Stimulated activated CD8-positive, alpha-beta memory T cell treated with anti-CD3 and anti-CD28 coated beads, Interleukin-12 subunit alpha, Interleukin-12 subunit beta, amount 100 ng/mL, for 4 hours (primary cell): ENCODE measurements around the gene OR56B1.
"Not testable (repeated sequence)": the region's sequence is repeated elsewhere in the genome, so short reads cannot be mapped to it uniquely, and the experiment has no call there.

Experiments used
- DNase-seq: peaks from one replicate; pipeline ENCODE4 v3.0.0-alpha.2; 2020; ENCODE audit warnings: low read depth

Gene OR56B1, protein sequence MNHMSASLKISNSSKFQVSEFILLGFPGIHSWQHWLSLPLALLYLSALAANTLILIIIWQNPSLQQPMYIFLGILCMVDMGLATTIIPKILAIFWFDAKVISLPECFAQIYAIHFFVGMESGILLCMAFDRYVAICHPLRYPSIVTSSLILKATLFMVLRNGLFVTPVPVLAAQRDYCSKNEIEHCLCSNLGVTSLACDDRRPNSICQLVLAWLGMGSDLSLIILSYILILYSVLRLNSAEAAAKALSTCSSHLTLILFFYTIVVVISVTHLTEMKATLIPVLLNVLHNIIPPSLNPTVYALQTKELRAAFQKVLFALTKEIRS

GRCh38 chr11:5736396-5736795 lies at the start of gene OR56B1:
TSS of gene OR56B1 (plus strand) at chr11:5736448. CDS start at chr11:5736517, 69 bp downstream.
- no peak for DNase-seq

DNA sequence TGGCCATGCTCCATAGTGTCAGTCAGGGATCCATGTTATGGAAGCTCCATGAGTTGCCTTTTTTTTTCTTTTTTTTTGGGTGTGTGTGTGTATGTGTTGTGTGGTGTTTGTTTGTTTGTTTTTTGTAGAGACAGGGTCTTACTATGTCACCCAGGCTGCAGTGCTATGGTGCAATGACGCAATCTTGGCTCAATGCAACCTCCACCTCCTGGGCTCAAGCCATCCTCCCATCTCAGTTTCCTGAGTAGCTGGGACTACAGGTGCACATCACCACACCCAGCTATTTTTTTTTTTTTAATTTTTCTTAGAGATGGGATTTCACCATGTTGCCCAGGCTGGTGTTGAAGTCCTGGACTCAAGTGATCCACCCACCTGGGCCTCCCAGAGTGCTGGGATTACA lies 47.8 kb upstream of the OR56B1 start:
- DNase-seq = no peak

DNA sequence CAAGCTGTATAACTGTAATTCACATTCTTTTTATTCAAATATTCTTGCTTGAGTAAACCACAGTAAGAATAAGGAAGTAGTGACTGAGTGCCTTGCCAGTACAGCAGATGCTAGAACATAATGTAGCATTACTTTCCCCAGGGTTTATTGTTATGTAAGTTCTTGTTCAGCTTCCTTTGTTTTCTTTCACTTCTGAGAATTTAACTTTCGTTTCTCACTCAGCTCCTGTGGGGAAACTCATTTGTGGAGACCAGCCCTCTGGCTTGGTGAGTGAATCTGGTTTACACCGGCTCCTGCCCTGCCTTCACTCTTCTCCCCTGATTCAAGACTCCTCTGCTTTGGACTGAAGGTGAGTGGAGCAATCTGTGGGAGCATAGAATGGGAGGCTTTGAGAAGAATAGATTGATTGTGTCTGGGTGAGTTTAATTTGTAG lies 46.7 kb upstream of the OR56B1 start, which contains the start of gene TRIM22:
Gene TRIM22, plus strand, starts transcription at position 240 of the 433 bp plus-strand sequence. CDS start 6,443 bp downstream, outside the sequence.
- no peak for DNase-seq

- DNase-seq = no peak
These were observed 46.0 kb upstream of the OR56B1 start for GRCh38 chr11:5690216-5690615.

- DNase-seq = no peak
These were observed 45.5 kb upstream of the OR56B1 start for GRCh38 chr11:5690736-5691135.

DNA sequence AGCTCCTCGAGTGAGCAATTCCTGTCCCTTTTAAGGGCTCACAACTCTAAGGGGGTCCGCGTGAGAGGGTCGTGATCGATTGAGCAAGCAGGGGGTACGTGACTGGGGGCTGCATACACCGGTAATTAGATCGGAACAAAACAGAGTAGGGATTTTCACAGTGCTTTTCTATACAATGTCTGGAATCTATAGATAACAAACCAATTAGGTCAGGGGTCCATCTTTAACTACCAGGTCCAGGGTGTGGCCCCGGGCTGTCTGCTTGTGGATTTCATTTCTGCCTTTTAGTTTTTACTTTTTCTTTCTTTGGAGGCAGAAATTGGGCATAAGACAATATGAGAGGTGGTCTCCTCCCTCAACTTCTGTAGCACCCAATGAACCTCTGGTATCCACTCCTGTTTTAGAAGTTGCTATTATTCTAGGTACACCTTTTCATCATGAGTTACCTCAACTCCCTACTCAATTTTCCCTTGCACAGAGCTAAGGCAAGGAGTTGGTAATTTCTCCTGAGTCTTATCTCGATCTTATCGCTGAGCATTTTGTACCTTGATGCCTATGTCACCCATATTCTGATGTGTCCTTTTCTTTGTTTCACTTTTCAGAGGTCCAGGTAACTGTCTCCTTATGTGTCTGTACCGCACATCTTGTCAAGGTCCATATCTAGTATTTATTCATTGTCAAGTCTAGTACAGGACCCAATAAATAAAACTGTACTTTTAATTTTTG lies 44.8 kb upstream of the OR56B1 start:
- not testable (repeated sequence) for DNase-seq

DNA sequence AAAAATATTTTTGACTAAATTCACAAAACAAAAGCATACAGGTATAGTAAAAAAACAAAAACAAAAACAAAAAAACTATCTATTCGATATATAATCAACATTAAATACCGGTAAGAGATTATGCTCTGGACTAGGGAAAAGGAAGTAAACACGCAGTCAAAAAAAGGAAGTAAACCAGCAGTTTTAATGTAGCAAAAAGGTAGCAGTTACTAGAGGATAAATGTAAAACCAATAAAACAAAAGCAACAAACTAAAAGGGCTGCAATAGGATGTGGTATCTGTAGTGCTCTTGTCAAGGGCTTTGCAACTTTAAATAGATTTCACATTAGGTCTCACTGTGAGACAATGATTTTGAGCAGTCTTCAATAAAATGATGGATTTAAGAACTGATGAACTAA lies 44.3 kb upstream of the OR56B1 start:
- DNase-seq = no peak

GRCh38 chr11:5694642-5695041 lies 41.6 kb upstream of the OR56B1 start:
- no peak for DNase-seq

- DNase-seq = no peak
These were observed 40.7 kb upstream of the OR56B1 start for GRCh38 chr11:5695580-5695979.

DNA sequence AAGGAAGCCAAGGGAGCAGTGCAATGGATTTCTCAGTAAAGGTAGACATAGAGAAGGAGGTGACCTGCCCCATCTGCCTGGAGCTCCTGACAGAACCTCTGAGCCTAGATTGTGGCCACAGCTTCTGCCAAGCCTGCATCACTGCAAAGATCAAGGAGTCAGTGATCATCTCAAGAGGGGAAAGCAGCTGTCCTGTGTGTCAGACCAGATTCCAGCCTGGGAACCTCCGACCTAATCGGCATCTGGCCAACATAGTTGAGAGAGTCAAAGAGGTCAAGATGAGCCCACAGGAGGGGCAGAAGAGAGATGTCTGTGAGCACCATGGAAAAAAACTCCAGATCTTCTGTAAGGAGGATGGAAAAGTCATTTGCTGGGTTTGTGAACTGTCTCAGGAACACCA lies 40.0 kb upstream of the OR56B1 start:
- no peak for DNase-seq

DNA sequence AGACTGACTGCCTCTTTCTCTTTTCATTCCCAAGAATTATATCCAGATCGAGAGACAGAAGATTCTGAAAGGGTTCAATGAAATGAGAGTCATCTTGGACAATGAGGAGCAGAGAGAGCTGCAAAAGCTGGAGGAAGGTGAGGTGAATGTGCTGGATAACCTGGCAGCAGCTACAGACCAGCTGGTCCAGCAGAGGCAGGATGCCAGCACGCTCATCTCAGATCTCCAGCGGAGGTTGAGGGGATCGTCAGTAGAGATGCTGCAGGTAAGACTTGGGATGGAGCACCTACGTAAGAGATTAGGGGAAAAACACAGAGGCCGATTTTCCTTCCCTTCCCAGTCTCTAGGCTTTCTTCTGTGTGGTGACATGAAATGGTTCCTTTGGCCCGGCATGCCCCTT lies 38.0 kb upstream of the OR56B1 start:
- no peak for DNase-seq

GRCh38 chr11:5700421-5701054 lies 35.7 kb upstream of the OR56B1 start:
- DNase-seq = no peak

DNA sequence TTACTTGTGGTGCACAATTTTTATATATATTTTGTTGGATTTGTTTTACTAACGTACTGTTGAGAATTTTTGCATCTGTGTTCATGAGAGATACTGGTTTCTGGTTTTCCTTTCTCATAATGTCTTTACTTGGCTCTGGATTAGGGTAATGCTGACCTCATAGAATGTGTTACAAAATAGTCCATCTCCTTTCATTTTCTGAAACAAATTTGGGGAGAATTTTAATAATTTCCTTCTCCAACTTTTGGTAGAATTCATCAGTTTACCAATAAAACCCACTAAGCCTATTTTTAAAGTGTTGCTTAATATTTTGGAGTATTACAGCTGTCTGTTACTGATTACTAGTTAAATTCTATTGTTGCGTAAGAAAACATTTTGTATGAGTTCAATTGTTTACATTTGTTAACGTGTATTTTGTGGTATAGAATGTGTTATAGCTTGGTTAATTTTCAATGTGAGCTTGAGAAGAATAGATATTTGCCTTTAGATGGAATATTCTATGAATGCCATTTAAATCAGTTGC lies 35.1 kb upstream of the OR56B1 start:
- no peak for DNase-seq

DNA sequence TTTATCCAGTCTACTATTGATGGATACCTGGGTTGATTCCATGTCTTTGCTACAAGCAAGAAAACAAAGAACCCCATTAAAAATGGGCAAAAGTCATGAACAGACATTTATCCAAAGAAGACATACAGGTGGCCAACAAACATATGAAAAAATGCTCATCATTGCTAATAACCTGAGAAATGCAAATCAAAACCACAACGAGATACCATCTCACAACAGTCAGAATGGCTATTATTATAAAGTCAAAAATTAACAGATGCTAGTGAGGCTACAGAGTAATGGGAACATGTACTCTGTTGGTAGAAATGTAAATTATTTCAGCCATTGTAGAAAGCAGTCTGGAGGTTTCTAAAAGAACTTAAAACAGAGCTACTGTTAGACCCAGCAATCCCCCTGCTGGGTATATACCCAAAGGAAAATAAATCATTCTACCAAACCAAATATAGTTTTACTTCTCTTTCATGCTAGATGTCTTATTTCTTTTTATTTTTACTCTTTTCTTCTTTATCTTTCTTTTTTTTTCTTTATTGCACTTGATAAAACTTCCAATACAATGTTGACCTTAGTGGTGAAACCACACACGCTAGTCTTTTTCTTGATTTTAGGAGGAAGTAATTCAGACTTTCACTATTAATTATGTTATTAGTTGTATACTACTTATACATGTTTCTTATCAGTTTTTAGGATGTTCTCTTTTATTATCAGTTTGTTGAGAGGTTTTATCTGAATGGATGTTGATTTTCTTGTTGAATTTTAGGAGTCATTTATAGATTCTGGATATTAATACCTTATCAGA lies 32.3 kb upstream of the OR56B1 start:
- DNase-seq = no peak

DNA sequence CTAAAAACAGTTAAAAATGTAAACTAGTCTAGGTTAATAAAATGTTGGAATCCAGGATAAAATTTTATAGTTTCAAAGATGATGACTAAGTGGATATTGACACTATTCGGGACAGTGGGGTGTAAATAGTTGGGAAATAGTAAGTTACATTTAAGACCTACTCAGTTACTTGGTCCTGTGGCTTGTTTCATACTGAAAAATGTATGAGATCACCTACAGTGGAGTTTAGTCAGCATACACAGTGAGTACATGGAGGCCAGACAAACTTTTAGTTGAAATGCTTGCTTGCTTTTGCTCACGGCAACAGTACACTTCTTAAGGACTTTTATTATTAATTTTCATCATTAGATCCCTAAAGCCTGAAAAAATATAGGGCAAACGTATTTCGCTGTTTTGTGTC lies 30.6 kb upstream of the OR56B1 start:
- DNase-seq = no peak

DNA sequence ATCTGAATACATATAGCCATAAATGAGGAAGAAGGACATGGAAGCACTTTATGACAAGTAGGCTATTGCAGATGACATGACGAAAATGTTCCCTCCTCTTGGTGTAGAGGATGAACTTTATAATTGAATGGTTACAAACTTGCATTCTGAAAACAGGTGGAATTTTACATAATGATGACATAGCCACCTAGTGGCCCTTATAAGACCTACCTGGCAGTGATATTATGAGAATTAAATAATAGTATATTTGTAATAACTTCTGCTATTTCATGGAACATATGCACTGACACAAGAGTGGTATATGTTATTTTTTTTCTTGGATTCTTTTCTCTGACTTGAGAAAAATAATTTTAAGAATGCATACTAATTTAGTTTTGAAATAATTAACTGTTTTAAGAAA lies 23.7 kb upstream of the OR56B1 start:
- DNase-seq = no peak

GRCh38 chr11:5713695-5714094 lies 22.6 kb upstream of the OR56B1 start:
- DNase-seq = no peak

DNA sequence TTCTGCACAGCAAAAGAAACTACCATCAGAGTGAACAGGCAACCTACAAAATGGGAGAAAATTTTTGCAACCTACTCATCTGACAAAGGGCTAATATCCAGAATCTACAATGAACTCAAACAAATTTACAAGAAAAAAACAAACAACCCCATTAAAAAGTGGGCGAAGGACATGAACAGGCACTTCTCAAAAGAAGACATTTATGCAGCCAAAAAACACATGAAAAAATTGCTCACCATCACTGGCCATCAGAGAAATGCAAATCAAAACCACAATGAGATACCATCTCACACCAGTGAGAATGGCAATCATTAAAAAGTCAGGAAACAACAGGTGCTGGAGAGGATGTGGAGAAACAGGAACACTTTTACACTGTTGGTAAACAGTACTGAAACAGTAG lies 19.7 kb upstream of the OR56B1 start:
- DNase-seq = not testable (repeated sequence)

DNA sequence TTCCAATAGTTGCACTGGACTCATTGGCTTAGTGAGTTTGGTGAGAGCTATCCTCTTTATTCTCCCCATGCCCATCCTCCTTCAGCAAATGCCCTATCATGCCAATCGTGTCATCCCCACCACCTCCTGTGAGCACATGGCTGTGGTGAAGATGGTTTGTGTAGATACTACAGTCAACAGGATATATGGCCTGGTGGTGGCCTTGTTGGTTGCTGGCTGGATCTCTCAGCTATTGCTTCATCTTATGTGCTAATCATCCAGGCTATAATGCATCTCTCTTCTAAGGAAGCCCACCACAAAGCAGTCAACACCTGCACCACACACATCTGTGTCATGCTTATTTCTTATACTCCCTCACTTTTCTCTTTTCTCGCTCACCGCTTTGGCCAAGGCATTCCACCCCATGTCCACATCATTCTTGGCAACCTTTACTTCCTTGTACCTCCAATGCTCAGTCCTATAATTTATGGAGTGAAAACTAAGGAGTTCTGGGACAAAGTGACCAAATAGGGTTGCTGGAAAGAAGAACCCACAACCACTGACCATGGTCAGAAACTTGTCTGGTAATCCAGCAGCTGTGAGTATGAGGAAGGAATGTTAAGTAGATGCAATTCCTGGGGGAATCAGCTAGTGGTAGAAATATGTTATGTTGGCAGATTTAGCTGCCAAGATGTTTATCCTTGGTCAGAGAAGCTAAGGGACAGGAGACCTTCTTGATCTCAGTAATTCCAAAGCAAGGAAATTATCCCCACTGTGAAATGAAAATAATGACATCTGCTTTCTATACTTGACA lies 16.3 kb upstream of the OR56B1 start:
- DNase-seq = no peak

DNA sequence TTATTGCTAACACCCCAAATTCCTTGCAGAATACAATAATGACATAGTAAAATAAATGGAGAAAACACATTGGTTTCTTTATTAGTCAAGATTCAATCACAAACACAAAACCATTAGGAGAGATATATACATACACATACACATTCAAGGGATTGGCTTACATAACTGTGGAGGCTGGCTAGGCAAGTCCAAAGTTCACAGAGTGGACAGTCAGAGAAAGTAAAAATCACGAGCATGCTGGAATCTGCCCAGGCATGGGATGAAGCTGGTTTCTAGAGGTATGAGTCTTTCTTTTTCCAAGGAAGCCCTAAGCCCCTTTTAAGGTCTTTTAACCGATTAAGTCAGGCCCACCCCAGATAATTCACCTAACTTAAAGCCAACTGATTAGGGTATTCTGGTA lies 13.6 kb upstream of the OR56B1 start:
- DNase-seq = no peak

GRCh38 chr11:5726351-5726750 lies 9.9 kb upstream of the OR56B1 start:
- no peak for DNase-seq
